Measurements from ENCODE around the gene LILRA1. TPM values are rescaled to one million over a fixed set of nuclear protein-coding genes. Genes with fewer than 3 reads are reported as not detected.
"Not testable (repeated sequence)": the region's sequence is repeated elsewhere in the genome, so short reads cannot be mapped to it uniquely, and the experiment has no call there.

The LILRA1 gene
- total RNA-seq (1 to 10 TPM; 2.1 to 8.3 TPM), polyA plus RNA-seq (10 to 100 TPM in 1 of 2 donors, 1 to 10 TPM in 1; 1.2 to 21.3 TPM)
- long read RNA-seq, donor 1 = 0 reads
- long read RNA-seq, donor 2 = 0 reads
- long read RNA-seq, donor 3 = 0 reads
- long read RNA-seq, donor 4 = 0 reads
- long read RNA-seq, donor 5 = 0 reads

- Histone ChIP-seq H3K27ac (ENCODE audit: low read depth in 1 of 2, low read length in 1 of 2) (peak within 1 kb of the TSS in 1 of 2 donors; percentile 45), H3K9me3 (ENCODE audit: control insufficient read depth in 4 of 4, insufficient read depth in 3 of 4, low read length in 3 of 4) (peaks cover 0 to 15% (median 2%) of the 10 kb centered on the region in 4 donors)
- H3K4me1 ChIP-seq (ENCODE audit: control insufficient read depth in 5 of 5, insufficient read depth in 5 of 5, low read length in 5 of 5); H3K4me3 ChIP-seq; H3K9ac ChIP-seq (ENCODE audit: insufficient read depth in 1 of 2, low read length in 2 of 2); ATAC-seq (ENCODE audit: insufficient read depth, low FRiP score); H3K27me3 ChIP-seq (ENCODE audit: control insufficient read depth in 3 of 3, insufficient read depth in 3 of 3, low read length in 2 of 3); H3K36me3 ChIP-seq (ENCODE audit: control insufficient read depth in 4 of 4, insufficient read depth in 4 of 4, low read length in 4 of 4); DNase-seq: not testable (repeated sequence)
- WGBS, 2 donors = 23 to 54% methylated on average over 5 to 6 of the region's 6 CpGs
These were observed at the start of gene LILRA1 for GRCh38 chr19:54593445-54593844. Gene LILRA1, plus strand, starts transcription at chr19:54593632. Its CDS starts 613 bp downstream, at chr19:54594245.

GRCh38 chr19:54548806-54549205 lies 44.6 kb upstream of the LILRA1 start:
- no peak overlapping the region for H3K4me3 ChIP-seq
- no peak overlapping the region for H3K27ac ChIP-seq (ENCODE audit: low read depth in 1 of 2, low read length in 1 of 2)
- 87 to 88% methylated on average over 16 of the region's 16 CpGs for WGBS, 2 donors

GRCh38 chr19:54549224-54549623 lies 44.2 kb upstream of the LILRA1 start:
- Histone ChIP-seq H3K9me3 (ENCODE audit: control insufficient read depth in 4 of 4, insufficient read depth in 3 of 4, low read length in 3 of 4) (peaks cover 0 to 2% (median 0%) of the 10 kb centered on the region in 4 donors), H3K4me1 (ENCODE audit: control insufficient read depth in 5 of 5, insufficient read depth in 5 of 5, low read length in 5 of 5) (no peaks in the 10 kb centered on the region), H3K36me3 (ENCODE audit: control insufficient read depth in 4 of 4, insufficient read depth in 4 of 4, low read length in 4 of 4) (no peaks in the 10 kb centered on the region), H3K9ac (ENCODE audit: insufficient read depth in 1 of 2, low read length in 2 of 2) (no peak overlapping the region), H3K4me3 (no peak overlapping the region), H3K27ac (ENCODE audit: low read depth in 1 of 2, low read length in 1 of 2) (no peak overlapping the region), H3K27me3 (ENCODE audit: control insufficient read depth in 3 of 3, insufficient read depth in 3 of 3, low read length in 2 of 3) (no peaks in the 10 kb centered on the region)
- no peak for DNase-seq
- ATAC-seq (ENCODE audit: insufficient read depth, low FRiP score) = no peak
- 79 to 82% methylated on average over 14 of the region's 14 CpGs for WGBS, 2 donors
- TF ChIP-seq CTCF (IDR thresholded peaks at IDR 0.05; ENCODE audit: control extremely low read depth, extremely low read depth) = no peak

More at GRCh38 chr19:54548806-54549205, 44.6 kb upstream of the LILRA1 start:
- Histone ChIP-seq H3K27me3 (ENCODE audit: control insufficient read depth in 3 of 3, insufficient read depth in 3 of 3, low read length in 2 of 3) (no peaks in the 10 kb centered on the region), H3K4me1 (ENCODE audit: control insufficient read depth in 5 of 5, insufficient read depth in 5 of 5, low read length in 5 of 5) (no peaks in the 10 kb centered on the region), H3K36me3 (ENCODE audit: control insufficient read depth in 4 of 4, insufficient read depth in 4 of 4, low read length in 4 of 4) (no peaks in the 10 kb centered on the region), H3K9ac (ENCODE audit: insufficient read depth in 1 of 2, low read length in 2 of 2) (no peak overlapping the region), H3K9me3 (ENCODE audit: control insufficient read depth in 4 of 4, insufficient read depth in 3 of 4, low read length in 3 of 4) (peaks cover 0 to 2% (median 0%) of the 10 kb centered on the region in 4 donors)
- no peak for TF ChIP-seq CTCF (IDR thresholded peaks at IDR 0.05; ENCODE audit: control extremely low read depth, extremely low read depth)
- DNase-seq (no peak), ATAC-seq (ENCODE audit: insufficient read depth, low FRiP score) (no peak)

- Histone ChIP-seq H3K9ac (ENCODE audit: insufficient read depth in 1 of 2, low read length in 2 of 2) (no peak overlapping the region), H3K4me3 (no peak overlapping the region), H3K27me3 (ENCODE audit: control insufficient read depth in 3 of 3, insufficient read depth in 3 of 3, low read length in 2 of 3) (no peaks in the 10 kb centered on the region), H3K27ac (ENCODE audit: low read depth in 1 of 2, low read length in 1 of 2) (no peak overlapping the region), H3K4me1 (ENCODE audit: control insufficient read depth in 5 of 5, insufficient read depth in 5 of 5, low read length in 5 of 5) (no peaks in the 10 kb centered on the region), H3K9me3 (ENCODE audit: control insufficient read depth in 4 of 4, insufficient read depth in 3 of 4, low read length in 3 of 4) (peaks cover 0 to 4% (median 0%) of the 10 kb centered on the region in 4 donors), H3K36me3 (ENCODE audit: control insufficient read depth in 4 of 4, insufficient read depth in 4 of 4, low read length in 4 of 4) (no peaks in the 10 kb centered on the region)
- 75 to 78% methylated on average over 6 of the region's 6 CpGs for WGBS, 2 donors
- DNase-seq = no peak
- ATAC-seq (ENCODE audit: insufficient read depth, low FRiP score) = no peak
- TF ChIP-seq CTCF (IDR thresholded peaks at IDR 0.05; ENCODE audit: control extremely low read depth, extremely low read depth) = no peak
These were observed 42.1 kb upstream of the LILRA1 start for GRCh38 chr19:54551293-54551692.
